IPS-20b (cell line): Measurements from ENCODE around the gene CENPU.
A peak's percentile ranks its signal among the peaks of the same experiment; 100 is the strongest.
"Not testable (repeated sequence)": the region's sequence is repeated elsewhere in the genome, so short reads cannot be mapped to it uniquely, and the experiment has no call there.

ENCODE experiments used
- H3K27ac ChIP-seq: one replicate; pipeline ENCODE4 v1.5.1; 2013; ENCODE audit warnings: low read length
- H3K27me3 ChIP-seq: 2 replicates; pipeline ENCODE4 v1.6.1; 2013; ENCODE audit warnings: mild to moderate bottlenecking, low read length, inconsistent platforms; ENCODE audit not compliant: insufficient read depth
- H3K36me3 ChIP-seq: 2 replicates; pipeline ENCODE4 v1.6.1; 2013; ENCODE audit warnings: low read depth, mild to moderate bottlenecking, inconsistent platforms, low read length, moderate library complexity; ENCODE audit not compliant: insufficient read depth
- H3K4me1 ChIP-seq: 2 replicates; pipeline ENCODE4 v1.6.1; 2013; ENCODE audit warnings: mild to moderate bottlenecking, control low read depth, inconsistent platforms, low read length, moderate library complexity; ENCODE audit not compliant: insufficient read depth
- H3K4me3 ChIP-seq: 2 replicates; pipeline ENCODE4 v1.5.1; 2013; ENCODE audit warnings: mild to moderate bottlenecking, low read length, inconsistent platforms
- H3K9ac ChIP-seq: 2 replicates; pipeline ENCODE4 v1.6.1; 2013; ENCODE audit warnings: low read depth, mild to moderate bottlenecking, inconsistent platforms, low read length, moderate library complexity
- H3K9me3 ChIP-seq: 2 replicates; pipeline ENCODE4 v1.6.1; 2013; ENCODE audit warnings: mild to moderate bottlenecking, low read depth, low read length, inconsistent platforms; ENCODE audit not compliant: insufficient read depth

The CENPU gene

GRCh38 chr4:184748251-184748652 lies 14.4 kb upstream of the CENPU start:
- Histone ChIP-seq H3K36me3 (no peaks in the 10 kb centered on the region), H3K27ac (no peak overlapping the region), H3K9me3 (no peaks in the 10 kb centered on the region), H3K4me3 (no peak overlapping the region), H3K27me3 (peaks cover 7% of the 10 kb centered on the region; the same call in 1 of the 2 replicates), H3K4me1 (peaks cover 28% of the 10 kb centered on the region), H3K9ac (peak overlapping the region; percentile 31; the same call in 1 of the 2 replicates)

- Histone ChIP-seq H3K4me1 (peaks cover 28% of the 10 kb centered on the region), H3K27ac (no peak overlapping the region), H3K4me3 (no peak overlapping the region), H3K9ac (peak overlapping the region; percentile 33), H3K9me3 (no peaks in the 10 kb centered on the region), H3K27me3 (peaks cover 7% of the 10 kb centered on the region; the same call in 1 of the 2 replicates), H3K36me3 (no peaks in the 10 kb centered on the region)
These were observed 13.3 kb upstream of the CENPU start for GRCh38 chr4:184747034-184747830.

- Histone ChIP-seq H3K9ac (peak overlapping the region; percentile 33; the same call in 1 of the 2 replicates), H3K27me3 (peaks cover 7% of the 10 kb centered on the region; the same call in 1 of the 2 replicates), H3K4me1 (peaks cover 28% of the 10 kb centered on the region), H3K36me3 (no peaks in the 10 kb centered on the region), H3K9me3 (no peaks in the 10 kb centered on the region), H3K4me3 (no peak overlapping the region), H3K27ac (no peak overlapping the region)
These were observed 12.2 kb upstream of the CENPU start for GRCh38 chr4:184745831-184746795.

- H3K36me3 ChIP-seq = no peaks in the 10 kb centered on the region
- no peak overlapping the region for H3K9ac ChIP-seq
- H3K4me3 ChIP-seq = no peak overlapping the region
- peaks cover 28% of the 10 kb centered on the region for H3K4me1 ChIP-seq
- H3K27me3 ChIP-seq = peaks cover 7% of the 10 kb centered on the region; the same call in 1 of the 2 replicates
- no peak overlapping the region for H3K27ac ChIP-seq
- peaks cover 11% of the 10 kb centered on the region; the same call in 1 of the 2 replicates for H3K9me3 ChIP-seq
These were observed 10.3 kb upstream of the CENPU start for GRCh38 chr4:184744236-184744635.

- H3K4me1 ChIP-seq = peaks cover 25% of the 10 kb centered on the region
- H3K9me3 ChIP-seq = peaks cover 11% of the 10 kb centered on the region; the same call in 1 of the 2 replicates
- peaks cover 7% of the 10 kb centered on the region; the same call in 1 of the 2 replicates for H3K27me3 ChIP-seq
- no peaks in the 10 kb centered on the region for H3K36me3 ChIP-seq
- no peak overlapping the region for H3K27ac ChIP-seq
- no peak overlapping the region for H3K4me3 ChIP-seq
- no peak overlapping the region for H3K9ac ChIP-seq
These were observed 9.8 kb upstream of the CENPU start for GRCh38 chr4:184743650-184744049.

GRCh38 chr4:184741651-184742050 lies 7.8 kb upstream of the CENPU start:
- H3K4me1 ChIP-seq, H3K27me3 ChIP-seq, H3K27ac ChIP-seq, H3K9ac ChIP-seq, H3K36me3 ChIP-seq, H3K4me3 ChIP-seq: not testable (repeated sequence)
- peaks cover 11% of the 10 kb centered on the region; the same call in 1 of the 2 replicates for H3K9me3 ChIP-seq

- H3K9me3 ChIP-seq = peaks cover 11% of the 10 kb centered on the region; the same call in 1 of the 2 replicates
- no peaks in the 10 kb centered on the region for H3K36me3 ChIP-seq
- peaks cover 2% of the 10 kb centered on the region; the same call in 1 of the 2 replicates for H3K4me1 ChIP-seq
- no peaks in the 10 kb centered on the region; the same call in 1 of the 2 replicates for H3K27me3 ChIP-seq
- no peak overlapping the region for H3K27ac ChIP-seq
- no peak overlapping the region for H3K4me3 ChIP-seq
- H3K9ac ChIP-seq = no peak overlapping the region
These were observed 7.1 kb upstream of the CENPU start for GRCh38 chr4:184740980-184741391.

- H3K27ac ChIP-seq = not testable (repeated sequence)
These were observed 5.7 kb upstream of the CENPU start for GRCh38 chr4:184739575-184739974.

GRCh38 chr4:184734758-184735157 lies 862 bp upstream of the CENPU start:
- H3K9ac ChIP-seq = peak overlapping the region; percentile 60; the same call in 1 of the 2 replicates
- H3K4me1 ChIP-seq = peaks cover 15% of the 10 kb centered on the region; the same call in 1 of the 2 replicates
- H3K27me3 ChIP-seq = no peaks in the 10 kb centered on the region
- peak overlapping the region; percentile 64 for H3K4me3 ChIP-seq
- no peaks in the 10 kb centered on the region for H3K9me3 ChIP-seq
- H3K36me3 ChIP-seq = peaks cover 27% of the 10 kb centered on the region
- H3K27ac ChIP-seq = no peak overlapping the region

More at GRCh38 chr4:184739575-184739974, 5.7 kb upstream of the CENPU start:
- peaks cover 11% of the 10 kb centered on the region; the same call in 1 of the 2 replicates for H3K9me3 ChIP-seq
- H3K27me3 ChIP-seq, H3K4me3 ChIP-seq, H3K36me3 ChIP-seq, H3K4me1 ChIP-seq, H3K9ac ChIP-seq: not testable (repeated sequence)

- peaks cover 15% of the 10 kb centered on the region; the same call in 1 of the 2 replicates for H3K4me1 ChIP-seq
- H3K27me3 ChIP-seq = no peaks in the 10 kb centered on the region
- H3K4me3 ChIP-seq = peak overlapping the region; percentile 97
- no peak overlapping the region for H3K27ac ChIP-seq
- no peaks in the 10 kb centered on the region for H3K9me3 ChIP-seq
- peak overlapping the region; percentile 99; the same call in 1 of the 2 replicates for H3K9ac ChIP-seq
- H3K36me3 ChIP-seq = peaks cover 53% of the 10 kb centered on the region
These were observed 1.8 kb downstream of the CENPU start for GRCh38 chr4:184732126-184732525.

GRCh38 chr4:184731056-184731455 lies 2.8 kb downstream of the CENPU start:
- H3K27ac ChIP-seq = no peak overlapping the region
- H3K36me3 ChIP-seq = peaks cover 64% of the 10 kb centered on the region
- H3K9me3 ChIP-seq = no peaks in the 10 kb centered on the region
- H3K4me1 ChIP-seq = peaks cover 15% of the 10 kb centered on the region; the same call in 1 of the 2 replicates
- no peak overlapping the region for H3K4me3 ChIP-seq
- H3K9ac ChIP-seq = no peak overlapping the region
- no peaks in the 10 kb centered on the region for H3K27me3 ChIP-seq
